Cerebellar nuclear complex (tissue), 1 donor: ENCODE data around the gene KIF17.

Experiments
- DNase-seq, 2 experiments: peaks; one replicate each; lab custom pipeline; 2025; lab: John Stamatoyannopoulos, UW

Gene KIF17

GRCh38 chr1:20625176-20626097 lies 92.4 kb downstream of the KIF17 start:
- no peak for DNase-seq

- DNase-seq, result no peak
Observed at GRCh38 chr1:20624709-20625108, 93.1 kb downstream of the KIF17 start.

GRCh38 chr1:20621012-20621411 lies 96.8 kb downstream of the KIF17 start:
- no peak for DNase-seq

- no peak for DNase-seq
Observed at GRCh38 chr1:20619999-20620398, 97.8 kb downstream of the KIF17 start.

- no peak for DNase-seq
Observed at GRCh38 chr1:20618550-20618949, 99.3 kb downstream of the KIF17 start.

- DNase-seq, result no peak
Observed at GRCh38 chr1:20616847-20617487, 100.8 kb downstream of the KIF17 start.

GRCh38 chr1:20615946-20616846 lies 101.6 kb downstream of the KIF17 start:
- DNase-seq, result no peak

- no peak for DNase-seq
Observed at GRCh38 chr1:20614131-20614579, 103.7 kb downstream of the KIF17 start.
